HG03432 (cell line): ENCODE measurements around the gene FAM117A.
"Not testable (repeated sequence)": the region's sequence is repeated elsewhere in the genome, so short reads cannot be mapped to it uniquely, and the experiment has no call there.

Experiments
- ATAC-seq: cut with Tn5 transposase; IDR thresholded peaks from one replicate; pipeline ENCODE4 v1.9.1; 2021; ENCODE audit warnings: mild to moderate bottlenecking, moderate library complexity; ENCODE audit not compliant: unreplicated experiment

Gene FAM117A

GRCh38 chr17:49764559-49765180 lies 739 bp upstream of the FAM117A start:
- ATAC-seq, result no peak

- no peak for ATAC-seq
Measured at GRCh38 chr17:49762151-49762941, 1.6 kb downstream of the FAM117A start.

GRCh38 chr17:49760932-49761558 lies 2.9 kb downstream of the FAM117A start:
- no peak for ATAC-seq

- no peak for ATAC-seq
Measured at GRCh38 chr17:49760296-49760695, 3.6 kb downstream of the FAM117A start.

- ATAC-seq, result no peak
Measured at GRCh38 chr17:49759203-49759602, 4.7 kb downstream of the FAM117A start.

- ATAC-seq, result not testable (repeated sequence)
Measured at GRCh38 chr17:49758464-49759010, 5.4 kb downstream of the FAM117A start.

GRCh38 chr17:49757151-49757777 lies 6.7 kb downstream of the FAM117A start:
- no peak for ATAC-seq

GRCh38 chr17:49756323-49757150 lies 7.4 kb downstream of the FAM117A start:
- no peak for ATAC-seq

GRCh38 chr17:49755663-49756283 lies 8.2 kb downstream of the FAM117A start:
- no peak for ATAC-seq

GRCh38 chr17:49753959-49754391 lies 10.0 kb downstream of the FAM117A start:
- no peak for ATAC-seq

- no peak for ATAC-seq
Measured at GRCh38 chr17:49752508-49752907, 11.4 kb downstream of the FAM117A start.

- no peak for ATAC-seq
Measured at GRCh38 chr17:49749730-49750129, 14.2 kb downstream of the FAM117A start.

GRCh38 chr17:49748791-49749190 lies 15.1 kb downstream of the FAM117A start:
- ATAC-seq, result peak; percentile 82

GRCh38 chr17:49748223-49748622 lies 15.7 kb downstream of the FAM117A start:
- no peak for ATAC-seq

- no peak for ATAC-seq
Measured at GRCh38 chr17:49747632-49748031, 16.3 kb downstream of the FAM117A start.

- peak; percentile 50 for ATAC-seq
Measured at GRCh38 chr17:49746791-49747490, 17.0 kb downstream of the FAM117A start.

GRCh38 chr17:49745175-49746139 lies 18.5 kb downstream of the FAM117A start:
- ATAC-seq, result no peak

GRCh38 chr17:49742166-49742638 lies 21.7 kb downstream of the FAM117A start:
- no peak for ATAC-seq
